HUDEP-2 (cell line): ENCODE results near the gene FAM111A.
"Not testable (repeated sequence)": the region's sequence is repeated elsewhere in the genome, so short reads cannot be mapped to it uniquely, and the experiment has no call there.

Experiments used
- DNase-seq, 76 experiments: peaks; one replicate each; lab custom pipeline; 2025; ENCODE audit not compliant: unreplicated experiment in 76 of 76; lab: John Stamatoyannopoulos, UW

FAM111A gene

GRCh38 chr11:59142530-59143507 is at the start of gene FAM111A:
TSS of gene FAM111A (plus strand) at chr11:59142856. CDS start at chr11:59148873, 6,017 bp downstream.
- DNase-seq = peak in 56 of 76 experiments; percentile 9 to 66 (median 39)

- DNase-seq = not testable (repeated sequence)
Observed at GRCh38 chr11:59093576-59093975, 49.1 kb upstream of the FAM111A start.

DNA sequence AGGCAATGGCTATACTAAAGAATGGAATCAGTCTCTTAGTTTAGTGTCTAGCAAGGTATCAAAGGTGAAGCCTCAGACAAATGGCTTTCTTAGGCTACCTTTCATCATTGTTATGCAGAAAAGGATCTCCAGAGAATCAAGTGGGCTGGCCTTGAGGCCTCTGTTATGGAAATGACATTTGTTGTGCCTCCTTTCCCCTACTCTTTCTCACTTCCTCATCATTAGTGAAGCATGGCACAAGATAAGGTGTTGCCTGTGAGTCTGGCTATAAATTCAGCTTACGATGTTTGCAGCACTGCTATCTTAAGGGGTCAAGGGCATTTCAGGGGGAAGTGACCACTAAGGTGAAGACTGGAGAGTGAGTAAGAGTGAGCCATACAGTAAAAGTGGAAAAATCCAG is 47.4 kb upstream of the FAM111A start:
- DNase-seq = not testable (repeated sequence)

DNA sequence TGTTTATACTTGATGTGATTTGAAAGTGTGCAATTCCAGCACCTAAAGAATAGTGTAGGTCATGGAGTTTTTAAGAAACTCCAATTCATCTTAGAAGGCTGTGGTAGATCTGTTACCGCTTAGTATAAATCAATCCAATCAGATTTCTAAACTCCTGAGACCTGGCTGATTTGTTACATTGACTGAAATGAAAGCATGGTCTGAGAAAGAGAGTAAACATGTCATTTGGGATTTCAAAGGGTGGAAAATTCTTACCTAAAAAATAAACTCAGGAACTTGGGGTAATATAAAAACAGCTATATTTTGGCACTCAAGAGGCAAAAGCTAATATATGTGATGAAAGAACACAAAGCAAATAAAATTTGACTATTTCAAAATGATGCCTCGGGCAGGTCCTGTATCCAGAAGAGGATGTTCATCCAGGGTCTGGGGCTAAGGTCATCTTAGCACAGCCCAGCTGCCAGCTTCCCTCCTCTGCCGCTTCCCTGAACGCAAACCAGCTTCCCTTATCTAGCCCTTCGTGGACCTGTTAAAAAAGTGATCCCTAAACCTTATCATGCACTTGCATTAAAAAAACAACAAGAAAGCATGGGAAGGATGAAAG is 46.6 kb upstream of the FAM111A start:
- not testable (repeated sequence) for DNase-seq

DNA sequence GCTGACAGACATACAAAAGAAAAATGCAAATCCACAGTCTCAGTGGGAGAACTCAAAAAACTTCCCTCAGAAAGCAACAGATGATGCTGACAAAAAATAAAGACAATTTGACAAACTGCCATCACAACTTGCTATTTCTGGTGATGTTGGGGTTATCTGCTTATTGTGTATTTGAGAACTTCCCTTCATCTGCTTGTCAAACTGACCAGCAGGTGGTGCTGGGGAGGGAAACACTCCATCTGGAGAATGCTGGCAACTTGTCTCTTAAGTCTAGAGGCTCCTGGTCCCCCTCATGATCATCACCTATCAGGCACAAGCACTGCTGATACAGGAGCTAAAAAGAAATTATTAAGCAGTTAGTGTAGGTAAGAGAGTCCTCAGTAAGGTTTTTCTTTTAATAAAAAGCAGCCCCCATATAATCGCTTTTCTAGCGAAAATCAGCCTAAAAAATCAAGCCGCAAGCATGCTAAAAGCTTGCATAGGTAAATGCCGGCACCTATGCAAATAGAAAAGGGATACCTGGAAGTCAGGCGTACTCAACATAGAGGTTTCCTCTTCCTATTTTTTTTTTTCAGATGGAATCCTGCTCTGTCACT is 45.4 kb upstream of the FAM111A start:
- peak in 49 of 76 experiments; percentile 2 to 62 (median 26) for DNase-seq

DNA sequence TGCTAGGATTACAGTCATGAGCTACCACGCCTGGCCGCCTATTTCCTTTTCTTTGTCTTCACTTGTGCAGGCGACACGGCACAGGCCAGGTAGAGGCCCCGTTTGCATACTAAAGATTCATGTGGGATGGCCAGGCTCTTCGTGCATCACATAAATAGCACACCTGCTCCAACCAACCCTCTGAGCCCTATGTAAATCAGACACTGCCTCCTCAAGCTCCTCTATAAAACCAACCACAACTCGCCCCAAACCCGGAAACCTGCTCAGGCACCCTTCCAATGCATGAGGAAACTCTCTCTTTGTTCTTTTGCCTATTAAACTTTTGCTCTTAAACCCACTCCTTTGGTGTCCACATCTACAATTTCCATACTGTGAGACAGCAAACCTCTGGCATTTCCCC is 44.7 kb upstream of the FAM111A start:
- not testable (repeated sequence) for DNase-seq

DNA sequence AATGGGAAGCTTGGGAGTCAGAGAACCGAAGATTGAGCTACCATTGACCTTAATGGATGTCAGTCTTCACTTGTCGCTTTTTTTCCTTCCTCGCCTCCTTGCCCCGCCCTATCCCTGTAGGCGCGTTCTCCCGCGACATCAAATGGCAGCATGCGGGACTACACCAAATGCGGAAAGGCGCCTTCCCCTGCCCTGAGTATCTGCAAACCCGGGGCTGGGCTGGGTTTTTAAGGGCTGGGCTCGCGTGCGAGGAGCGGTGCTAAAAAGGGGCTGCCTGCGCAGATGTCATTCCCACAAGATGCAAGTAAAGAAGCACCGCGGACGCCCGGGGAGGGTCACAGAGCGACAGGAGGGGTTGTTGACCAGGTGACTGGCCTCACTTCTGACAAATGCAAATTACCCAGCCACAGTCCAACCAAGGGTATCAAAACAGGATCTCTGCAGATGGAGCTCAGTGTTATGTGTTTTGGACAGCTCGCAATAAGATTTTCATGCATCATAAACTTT is 40.3 kb upstream of the FAM111A start:
- peak in 31 of 76 experiments; percentile 1 to 36 (median 20) for DNase-seq

DNA sequence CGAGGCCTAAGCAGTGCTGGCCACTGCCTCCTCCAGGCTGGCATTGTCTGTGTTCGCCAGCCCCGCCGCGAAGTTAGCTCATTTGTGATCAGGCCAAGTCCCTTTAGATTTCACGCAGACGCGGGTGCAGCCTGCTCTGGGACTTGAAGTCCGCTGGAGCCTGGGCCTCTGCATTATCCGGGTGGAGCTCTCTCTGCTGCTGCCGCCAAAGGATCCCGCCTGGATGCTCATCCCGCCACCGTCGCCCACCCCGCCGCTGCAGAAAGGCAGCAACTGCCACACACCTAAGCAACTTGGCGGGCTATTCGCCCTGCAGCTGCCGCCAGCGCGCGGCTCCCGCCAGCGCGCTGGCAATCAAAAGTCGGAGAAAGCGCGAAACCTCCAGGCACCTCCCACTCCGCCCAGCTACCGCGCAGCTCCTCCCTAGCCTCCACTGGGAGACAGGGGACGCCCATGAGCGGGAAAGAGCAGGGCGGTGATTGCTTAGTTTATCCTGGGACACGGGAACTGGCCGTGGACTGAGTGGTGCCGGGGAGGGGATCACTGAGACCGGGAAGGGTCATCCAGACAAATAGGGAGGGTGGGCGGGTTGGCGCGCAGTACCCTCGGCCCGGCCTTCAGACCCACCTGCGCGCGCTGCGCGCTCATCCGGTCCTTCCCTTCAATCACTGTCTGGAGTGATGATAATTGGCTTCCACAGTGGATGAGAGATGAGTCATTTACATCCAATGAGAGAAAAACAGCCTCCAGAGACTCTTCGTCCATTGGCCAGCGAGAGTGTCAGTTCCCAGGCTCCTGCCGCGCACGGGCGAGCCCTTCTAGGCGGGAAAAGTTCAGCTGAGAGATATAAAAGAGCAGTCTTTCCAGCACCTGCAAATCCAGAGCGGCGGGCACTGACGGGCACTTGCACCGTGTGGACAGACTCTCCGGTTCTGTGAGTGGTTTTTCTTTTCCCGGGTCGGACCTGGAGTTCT is 36.0 kb upstream of the FAM111A start, which contains the start of gene FAM111B:
TSS of gene FAM111B (plus strand) at position 875 of the 974 bp plus-strand sequence. CDS start 2,389 bp downstream, outside the sequence.
- peak in 9 of 76 experiments; percentile 1 to 13 (median 3) for DNase-seq

GRCh38 chr11:59107721-59108120 is 34.9 kb upstream of the FAM111A start:
- DNase-seq = not testable (repeated sequence)

DNA sequence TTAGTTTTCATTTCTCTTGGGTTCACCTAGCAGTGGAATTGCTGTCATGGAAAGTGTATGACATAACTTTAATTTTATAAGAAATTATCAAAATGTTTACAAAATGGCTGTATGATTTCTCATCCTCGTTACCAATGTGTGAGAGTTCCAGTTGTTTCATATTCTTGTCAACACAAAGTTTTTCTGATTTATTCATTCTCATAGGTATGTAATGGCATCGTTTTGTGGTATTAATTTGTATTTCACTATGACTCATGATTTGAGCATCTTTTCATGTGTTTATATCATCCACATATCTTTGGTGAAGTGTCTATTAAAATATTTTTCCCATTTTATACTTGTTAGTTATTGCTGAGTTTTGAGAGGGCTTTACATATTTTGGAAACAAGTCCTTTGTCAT is 30.2 kb upstream of the FAM111A start:
- DNase-seq = no peak

GRCh38 chr11:59114344-59114743 is 28.3 kb upstream of the FAM111A start:
- no peak for DNase-seq

GRCh38 chr11:59115553-59115952 is 27.1 kb upstream of the FAM111A start:
- DNase-seq = no peak

- DNase-seq = no peak
Observed at GRCh38 chr11:59117774-59118173, 24.9 kb upstream of the FAM111A start.

DNA sequence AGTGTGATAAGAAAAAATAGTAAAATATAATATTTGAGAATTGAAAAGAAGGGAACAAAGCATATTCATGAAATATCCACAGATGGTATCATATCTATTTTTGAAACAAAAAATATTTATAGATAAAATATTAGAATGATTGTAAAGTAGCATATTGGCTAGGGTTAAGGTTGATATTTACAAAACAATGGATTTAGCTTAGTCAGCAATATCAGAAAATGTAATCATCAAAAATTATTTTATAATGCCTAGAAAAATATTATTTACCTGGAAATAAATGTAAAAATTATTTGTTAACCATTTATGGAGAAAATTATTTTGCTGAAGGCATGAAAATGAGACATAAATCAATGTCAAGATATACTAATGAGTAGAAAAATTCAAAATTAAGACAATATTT is 22.8 kb upstream of the FAM111A start:
- DNase-seq = no peak

- peak in 64 of 76 experiments; percentile 4 to 82 (median 64) for DNase-seq
Observed at GRCh38 chr11:59135648-59136461, 6.8 kb upstream of the FAM111A start.

- DNase-seq = peak in 41 of 76 experiments; percentile 1 to 59 (median 12)
Observed at GRCh38 chr11:59136551-59136950, 6.1 kb upstream of the FAM111A start.

DNA sequence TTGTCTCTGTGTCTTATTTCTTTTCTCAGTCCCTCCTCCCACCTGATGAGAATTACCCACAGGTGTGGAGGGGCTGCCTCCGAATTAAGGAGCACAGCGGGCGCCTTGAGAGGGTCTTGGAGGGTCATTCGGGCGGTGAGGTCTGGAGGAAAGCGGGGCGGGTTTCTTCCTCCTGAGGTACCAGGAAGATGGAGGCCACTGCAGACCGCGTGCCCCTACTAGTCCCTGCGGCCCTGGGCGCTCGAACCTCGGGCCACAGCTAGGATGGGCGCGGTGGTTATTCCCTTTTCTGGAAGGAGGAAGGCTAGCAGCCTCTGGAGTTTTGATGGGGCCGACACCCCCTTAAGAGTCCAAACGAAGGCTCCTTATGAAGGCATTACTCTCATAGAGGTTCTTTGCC is 5.5 kb upstream of the FAM111A start:
- no peak for DNase-seq

DNA sequence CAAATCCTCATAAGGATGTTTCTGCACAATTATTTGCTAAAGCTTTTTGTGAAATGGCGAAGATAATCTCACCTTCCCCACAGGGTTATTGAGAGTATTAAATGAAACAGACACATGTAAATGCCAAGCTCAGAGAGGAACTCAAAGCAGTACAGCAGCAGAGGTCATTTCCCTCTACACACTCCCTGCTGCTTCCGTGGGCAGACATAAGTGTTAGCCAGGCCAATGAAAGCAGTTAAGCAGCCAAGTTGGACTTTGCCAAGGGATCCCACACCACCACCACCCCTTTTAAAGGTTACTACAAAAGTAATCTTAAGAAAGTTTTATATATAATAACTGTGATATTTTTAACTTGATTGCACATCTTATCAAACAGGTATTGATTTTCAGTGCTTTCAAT is 4.0 kb upstream of the FAM111A start:
- no peak for DNase-seq

DNA sequence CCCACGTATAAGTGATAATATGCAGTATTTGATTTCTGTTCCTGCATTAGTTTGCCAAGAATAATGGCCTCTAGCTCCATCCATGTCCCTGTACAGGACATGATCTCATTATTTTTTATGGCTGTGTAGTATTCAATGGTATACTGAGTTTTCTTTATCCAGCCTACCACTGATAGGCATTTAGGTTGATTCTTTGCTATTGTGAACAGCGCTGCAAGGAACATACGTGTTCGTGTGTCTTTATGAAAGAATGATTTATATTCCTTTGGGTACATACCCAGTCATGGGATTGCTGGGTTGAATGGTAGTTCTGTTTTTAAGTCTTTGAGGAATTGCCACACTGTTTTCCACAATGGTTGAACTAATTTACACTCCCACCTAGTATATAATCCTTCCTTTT is 1.5 kb upstream of the FAM111A start:
- DNase-seq = no peak
